K562 (cell line): Measurements from ENCODE around the gene DGLUCY. TPM values are rescaled to one million over a fixed set of nuclear protein-coding genes. Genes with fewer than 3 reads are reported as not detected.
"Not testable (repeated sequence)": the region's sequence is repeated elsewhere in the genome, so short reads cannot be mapped to it uniquely, and the experiment has no call there.

Source experiments
- ATAC-seq: fragments of 200-7000 bp; cut with Tn5 transposase; 3 replicates; pipeline ENCODE4 v1.9.1; 2020; ENCODE audit warnings: moderate library complexity
- BruUV-seq: library from RNA; stranded (reverse); fragments of 400-500 nt; replicated peaks from 2 replicates; lab custom pipeline; 2021; lab: Mats Ljungman, UMichigan
- CTCF ChIA-PET: fragments of 300-600 bp; formaldehyde crosslinking; extraction: SDS; loops from one replicate; lab custom pipeline; 2021; ENCODE audit warnings: low intra/inter-chr PET ratio; lab: Yijun Ruan, JAX
- POLR2A ChIA-PET: fragments of 300-600, 350-650 bp; sonication (Branson Sonifier 250); formaldehyde crosslinking; extraction: SDS; loops from one replicate; lab custom pipeline; 2021; ENCODE audit warnings: antibody characterized with exemption, inconsistent platforms; lab: Yijun Ruan, JAX
- DNase-seq, 4 experiments: peaks; one replicate each; pipeline versions ENCODE4 v3.0.0 to v3.0.0-alpha.2; 2011 to 2018; ENCODE audit warnings: low spot score in 3 of 4, mixed read lengths in 3 of 4; ENCODE audit errors: extremely low read depth in 1 of 4
- FAIRE-seq: peaks from 2 replicates; lab custom pipeline; 2011; peaks lifted over from hg19 to GRCh38; lab: Jason Lieb, UNC
- H2AFZ ChIP-seq: 2 replicates; pipeline ENCODE4 v1.6.0; 2011; ENCODE audit warnings: low read depth, low read length, control low read depth, inconsistent platforms
- H3K27ac ChIP-seq: fragments of 200-600 bp; 3 replicates; pipeline ENCODE4 v1.8.0; 2011; ENCODE audit warnings: low read depth, mild to moderate bottlenecking, control low read depth, inconsistent platforms, low read length, moderate library complexity, mixed read lengths; ENCODE audit errors: extremely low read depth
- H3K27me3 ChIP-seq, 2 experiments: fragments of 300-600 bp in 1 of 2; 2 replicates in 1 of 2; 3 replicates in 1 of 2; pipeline versions ENCODE4 v1.6.0 to v1.8.0; 2011; ENCODE audit warnings: inconsistent platforms in 2 of 2, low read length in 2 of 2, mild to moderate bottlenecking in 1 of 2, mixed read lengths in 1 of 2, moderate library complexity in 1 of 2; ENCODE audit not compliant: control insufficient read depth in 2 of 2, insufficient read depth in 2 of 2
- H3K36me3 ChIP-seq: fragments of 300-600 bp; 3 replicates; pipeline ENCODE4 v1.8.0; 2011; ENCODE audit warnings: mild to moderate bottlenecking, low read length, inconsistent platforms; ENCODE audit not compliant: control insufficient read depth, insufficient read depth
- H3K4me1 ChIP-seq, 2 experiments: fragments of 200-600 bp in 1 of 2; replicated peaks in 1 of 2; 2 replicates in 1 of 2; 3 replicates in 1 of 2; pipeline versions ENCODE4 v1.5.1 to v1.8.0; 2011; ENCODE audit warnings: inconsistent platforms in 2 of 2, low read length in 2 of 2, mild to moderate bottlenecking in 1 of 2, mixed read lengths in 1 of 2, moderate library complexity in 1 of 2; ENCODE audit not compliant: control insufficient read depth in 2 of 2, insufficient read depth in 2 of 2
- H3K4me2 ChIP-seq: 2 replicates; pipeline ENCODE4 v1.6.1; 2011; ENCODE audit warnings: low read length, control low read depth, inconsistent platforms, mixed read lengths; ENCODE audit not compliant: insufficient read depth
- H3K4me3 ChIP-seq: fragments of 200-600 bp; sonication (generic), shearing (Covaris generic); 2 replicates; pipeline ENCODE4 v1.5.1; 2016; ENCODE audit warnings: control low read depth, inconsistent platforms
- H3K79me2 ChIP-seq: fragments of 200-600 bp; 3 replicates; pipeline ENCODE4 v1.8.0; 2011; ENCODE audit warnings: low read length, inconsistent platforms; ENCODE audit not compliant: control insufficient read depth, insufficient read depth
- H3K9ac ChIP-seq, 2 experiments: 2 replicates each; pipeline versions ENCODE4 v1.6.0 to v1.6.1; 2011; ENCODE audit warnings: low read depth in 2 of 2, low read length in 2 of 2, control low read depth in 1 of 2, inconsistent platforms in 1 of 2, mild to moderate bottlenecking in 1 of 2, mixed read lengths in 1 of 2; ENCODE audit not compliant: insufficient read depth in 1 of 2
- H3K9me1 ChIP-seq: one replicate; pipeline ENCODE4 v1.6.0; 2011; ENCODE audit warnings: inconsistent platforms, mild to moderate bottlenecking, low read length, moderate library complexity; ENCODE audit not compliant: control insufficient read depth, insufficient read depth
- H3K9me3 ChIP-seq: replicated peaks from 2 replicates; pipeline ENCODE4 v1.5.1; 2011; ENCODE audit warnings: low read depth, low read length, inconsistent platforms; ENCODE audit not compliant: control insufficient read depth, insufficient read depth
- H4K20me1 ChIP-seq: replicated peaks from 2 replicates; pipeline ENCODE4 v1.6.1; 2011; ENCODE audit warnings: low read length, inconsistent platforms, mixed read lengths; ENCODE audit not compliant: control insufficient read depth, insufficient read depth
- CXXC5 ChIP-seq: fragments of 250-450 bp; sonication (Bioruptor Pico); IDR thresholded peaks from 2 replicates; pipeline ENCODE4 v1.8.0; 2022; ENCODE audit warnings: inconsistent platforms, mild to moderate bottlenecking, moderate library complexity
- FUS ChIP-seq: fragments of 200-400 bp; formaldehyde crosslinking; optimal IDR thresholded peaks from 2 replicates; pipeline ENCODE3; 2017; ENCODE audit warnings: low read depth, low read length
- HDAC3 ChIP-seq: fragments of 450-650 bp; IDR thresholded peaks from 2 replicates; pipeline ENCODE4 v1.6.1; 2018; ENCODE audit warnings: borderline replicate concordance, mild to moderate bottlenecking, moderate library complexity; ENCODE audit not compliant: partially characterized antibody
- RFX1 ChIP-seq: fragments of 450-650 bp; IDR thresholded peaks from 2 replicates; pipeline ENCODE4 v1.6.1; 2016; ENCODE audit warnings: mild to moderate bottlenecking, moderate library complexity
- TAF1 ChIP-seq: IDR thresholded peaks from 2 replicates; pipeline ENCODE4 v1.6.1; 2011; ENCODE audit warnings: mild to moderate bottlenecking, low read length, moderate library complexity; ENCODE audit not compliant: insufficient read depth, control insufficient read depth, severe bottlenecking; ENCODE audit errors: extremely low read depth
- ZSCAN32 ChIP-seq: fragments of 450-650 bp; formaldehyde crosslinking; IDR thresholded peaks from 2 replicates; pipeline ENCODE4 v1.4.0; 2020; ENCODE audit warnings: mild to moderate bottlenecking, moderate library complexity
- ZZZ3 ChIP-seq: fragments of 450-650 bp; IDR thresholded peaks from 2 replicates; pipeline ENCODE4 v1.6.1; 2016; ENCODE audit warnings: antibody characterized with exemption, mild to moderate bottlenecking, moderate library complexity
- WGBS: fragments of 100-300 bp; shearing (Covaris generic); methylation state at CpG from one replicate; pipeline ENCODE4 v1.1.6; 2016; ENCODE audit warnings: low coverage, mixed read lengths; ENCODE audit not compliant: insufficient coverage; ENCODE audit errors: missing lambda C conversion rate; 5-methylcytosine and 5-hydroxymethylcytosine counted together
- in situ Hi-C: fragments of 300-500 bp; cut with MboI; formaldehyde crosslinking; loops from 4 replicates; pipeline ENCODE4 v1.15.0; 2018; ENCODE audit warnings: inconsistent platforms, mixed read lengths
- intact Hi-C: fragments of 100-400 bp; cut with micrococcal nuclease; formaldehyde crosslinking; loops from 2 replicates; pipeline ENCODE4 v1.14.2; 2022
- polyA plus RNA-seq, 8 experiments: library from polyadenylated mRNA; depleted of rRNA in 4 of 8; stranded (reverse) in 5 of 8; unstranded in 3 of 8; fragments of >200 nt; fragmentation: Nextera tagmentation in 2 of 8; fragmentation: Illumina TruSeq in 1 of 8; extraction: Ambion mirVana in 2 of 8; extraction: Trizol in 1 of 8; gene quantifications; 2 replicates each; pipeline versions ENCODE4 v1.2.1 to v1.2.3, GENCODE V29; 2011 to 2014; ENCODE audit warnings: inconsistent platforms in 1 of 8, missing spikeins in 1 of 8
- total RNA-seq, 7 experiments: library from RNA; depleted of rRNA in 6 of 7; stranded (reverse); fragments of >200 nt in 6 of 7; fragmentation: Illumina TruSeq in 2 of 7; extraction: Trizol in 2 of 7; gene quantifications; 2 replicates each; pipeline versions ENCODE4 v1.2.1 to v1.2.3, GENCODE V29; 2011 to 2021; ENCODE audit warnings: low replicate concordance in 1 of 7
- TF ChIP-seq, protein P1 (sequence below): fragments of 450-650 bp; IDR thresholded peaks from 2 replicates; pipeline ENCODE4 v1.6.1; 2018; ENCODE audit not compliant: partially characterized antibody
- TF ChIP-seq, protein P2 (sequence below): fragments of 250-450 bp; sonication (Bioruptor Pico); IDR thresholded peaks from 2 replicates; pipeline ENCODE4 v1.5.0; 2021; ENCODE audit warnings: mild to moderate bottlenecking, borderline replicate concordance
- TF ChIP-seq, protein P3 (sequence below), 3 experiments: fragments of 200-800 bp in 1 of 3; fragments of 250-450 bp in 1 of 3; fragments of 450-650 bp in 1 of 3; sonication (Bioruptor Pico) in 1 of 3; sonication (Bioruptor generic) in 1 of 3; formaldehyde crosslinking in 1 of 3; IDR thresholded peaks; 2 replicates each; pipeline versions ENCODE4 v1.6.1 to v1.8.0; 2016 to 2022; ENCODE audit warnings: mild to moderate bottlenecking in 2 of 3, missing genetic modification characterization in 2 of 3, missing compliant biosample characterization in 1 of 3, moderate library complexity in 1 of 3

Gene DGLUCY
- total and polyA plus RNA-seq, 9 of the 15 experiments (the other 6 are each of a cell fraction or from before 2014, with no cell fraction given), result 9.9 to 28.4 (median 21.0) TPM

DNA sequence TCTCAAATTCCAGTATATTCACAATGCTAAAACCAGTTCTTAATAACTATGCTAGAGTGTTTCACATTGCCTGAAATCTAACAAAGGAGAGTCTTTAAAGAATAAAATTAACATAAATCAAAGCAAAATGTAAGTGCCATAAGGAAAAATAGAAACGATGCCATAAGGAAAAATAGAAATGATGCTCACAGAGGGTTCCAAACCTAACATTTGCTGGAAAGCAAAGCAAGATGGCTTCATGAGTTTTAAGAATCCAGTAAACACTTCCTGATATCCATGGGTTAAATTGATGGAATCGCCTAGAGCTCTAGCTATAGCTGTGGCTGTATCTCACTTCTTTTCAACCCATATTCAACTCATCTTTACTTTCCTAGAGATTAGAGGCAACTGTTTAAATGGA is 66.7 kb downstream of the DGLUCY start (continued):
- TF ChIP-seq, protein P1, sequence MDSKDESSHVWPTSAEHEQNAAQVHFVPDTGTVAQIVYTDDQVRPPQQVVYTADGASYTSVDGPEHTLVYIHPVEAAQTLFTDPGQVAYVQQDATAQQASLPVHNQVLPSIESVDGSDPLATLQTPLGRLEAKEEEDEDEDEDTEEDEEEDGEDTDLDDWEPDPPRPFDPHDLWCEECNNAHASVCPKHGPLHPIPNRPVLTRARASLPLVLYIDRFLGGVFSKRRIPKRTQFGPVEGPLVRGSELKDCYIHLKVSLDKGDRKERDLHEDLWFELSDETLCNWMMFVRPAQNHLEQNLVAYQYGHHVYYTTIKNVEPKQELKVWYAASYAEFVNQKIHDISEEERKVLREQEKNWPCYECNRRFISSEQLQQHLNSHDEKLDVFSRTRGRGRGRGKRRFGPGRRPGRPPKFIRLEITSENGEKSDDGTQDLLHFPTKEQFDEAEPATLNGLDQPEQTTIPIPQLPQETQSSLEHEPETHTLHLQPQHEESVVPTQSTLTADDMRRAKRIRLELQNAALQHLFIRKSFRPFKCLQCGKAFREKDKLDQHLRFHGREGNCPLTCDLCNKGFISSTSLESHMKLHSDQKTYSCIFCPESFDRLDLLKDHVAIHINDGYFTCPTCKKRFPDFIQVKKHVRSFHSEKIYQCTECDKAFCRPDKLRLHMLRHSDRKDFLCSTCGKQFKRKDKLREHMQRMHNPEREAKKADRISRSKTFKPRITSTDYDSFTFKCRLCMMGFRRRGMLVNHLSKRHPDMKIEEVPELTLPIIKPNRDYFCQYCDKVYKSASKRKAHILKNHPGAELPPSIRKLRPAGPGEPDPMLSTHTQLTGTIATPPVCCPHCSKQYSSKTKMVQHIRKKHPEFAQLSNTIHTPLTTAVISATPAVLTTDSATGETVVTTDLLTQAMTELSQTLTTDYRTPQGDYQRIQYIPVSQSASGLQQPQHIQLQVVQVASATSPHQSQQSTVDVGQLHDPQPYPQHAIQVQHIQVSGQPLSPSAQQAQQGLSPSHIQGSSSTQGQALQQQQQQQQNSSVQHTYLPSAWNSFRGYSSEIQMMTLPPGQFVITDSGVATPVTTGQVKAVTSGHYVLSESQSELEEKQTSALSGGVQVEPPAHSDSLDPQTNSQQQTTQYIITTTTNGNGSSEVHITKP, result no peak
- TF ChIP-seq TAF1 (no peak), ZSCAN32 (CRISPR knock-in tag) (no peak), RFX1 (no peak), HDAC3 (no peak), ZZZ3 (no peak), CXXC5 (CRISPR knock-in tag) (no peak), FUS (no peak)
- TF ChIP-seq, protein P2, sequence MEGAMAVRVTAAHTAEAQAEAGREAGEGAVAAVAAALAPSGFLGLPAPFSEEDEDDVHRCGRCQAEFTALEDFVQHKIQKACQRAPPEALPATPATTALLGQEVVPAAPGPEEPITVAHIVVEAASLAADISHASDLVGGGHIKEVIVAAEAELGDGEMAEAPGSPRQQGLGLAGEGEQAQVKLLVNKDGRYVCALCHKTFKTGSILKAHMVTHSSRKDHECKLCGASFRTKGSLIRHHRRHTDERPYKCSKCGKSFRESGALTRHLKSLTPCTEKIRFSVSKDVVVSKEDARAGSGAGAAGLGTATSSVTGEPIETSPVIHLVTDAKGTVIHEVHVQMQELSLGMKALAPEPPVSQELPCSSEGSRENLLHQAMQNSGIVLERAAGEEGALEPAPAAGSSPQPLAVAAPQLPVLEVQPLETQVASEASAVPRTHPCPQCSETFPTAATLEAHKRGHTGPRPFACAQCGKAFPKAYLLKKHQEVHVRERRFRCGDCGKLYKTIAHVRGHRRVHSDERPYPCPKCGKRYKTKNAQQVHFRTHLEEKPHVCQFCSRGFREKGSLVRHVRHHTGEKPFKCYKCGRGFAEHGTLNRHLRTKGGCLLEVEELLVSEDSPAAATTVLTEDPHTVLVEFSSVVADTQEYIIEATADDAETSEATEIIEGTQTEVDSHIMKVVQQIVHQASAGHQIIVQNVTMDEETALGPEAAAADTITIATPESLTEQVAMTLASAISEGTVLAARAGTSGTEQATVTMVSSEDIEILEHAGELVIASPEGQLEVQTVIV (CRISPR knock-in tag), result no peak
- TF ChIP-seq, protein P3, sequence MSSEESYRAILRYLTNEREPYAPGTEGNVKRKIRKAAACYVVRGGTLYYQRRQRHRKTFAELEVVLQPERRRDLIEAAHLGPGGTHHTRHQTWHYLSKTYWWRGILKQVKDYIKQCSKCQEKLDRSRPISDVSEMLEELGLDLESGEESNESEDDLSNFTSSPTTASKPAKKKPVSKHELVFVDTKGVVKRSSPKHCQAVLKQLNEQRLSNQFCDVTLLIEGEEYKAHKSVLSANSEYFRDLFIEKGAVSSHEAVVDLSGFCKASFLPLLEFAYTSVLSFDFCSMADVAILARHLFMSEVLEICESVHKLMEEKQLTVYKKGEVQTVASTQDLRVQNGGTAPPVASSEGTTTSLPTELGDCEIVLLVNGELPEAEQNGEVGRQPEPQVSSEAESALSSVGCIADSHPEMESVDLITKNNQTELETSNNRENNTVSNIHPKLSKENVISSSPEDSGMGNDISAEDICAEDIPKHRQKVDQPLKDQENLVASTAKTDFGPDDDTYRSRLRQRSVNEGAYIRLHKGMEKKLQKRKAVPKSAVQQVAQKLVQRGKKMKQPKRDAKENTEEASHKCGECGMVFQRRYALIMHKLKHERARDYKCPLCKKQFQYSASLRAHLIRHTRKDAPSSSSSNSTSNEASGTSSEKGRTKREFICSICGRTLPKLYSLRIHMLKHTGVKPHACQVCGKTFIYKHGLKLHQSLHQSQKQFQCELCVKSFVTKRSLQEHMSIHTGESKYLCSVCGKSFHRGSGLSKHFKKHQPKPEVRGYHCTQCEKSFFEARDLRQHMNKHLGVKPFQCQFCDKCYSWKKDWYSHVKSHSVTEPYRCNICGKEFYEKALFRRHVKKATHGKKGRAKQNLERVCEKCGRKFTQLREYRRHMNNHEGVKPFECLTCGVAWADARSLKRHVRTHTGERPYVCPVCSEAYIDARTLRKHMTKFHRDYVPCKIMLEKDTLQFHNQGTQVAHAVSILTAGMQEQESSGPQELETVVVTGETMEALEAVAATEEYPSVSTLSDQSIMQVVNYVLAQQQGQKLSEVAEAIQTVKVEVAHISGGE (CRISPR knock-in tag; IDR thresholded peaks at IDR 0.05), result no peak

DNA sequence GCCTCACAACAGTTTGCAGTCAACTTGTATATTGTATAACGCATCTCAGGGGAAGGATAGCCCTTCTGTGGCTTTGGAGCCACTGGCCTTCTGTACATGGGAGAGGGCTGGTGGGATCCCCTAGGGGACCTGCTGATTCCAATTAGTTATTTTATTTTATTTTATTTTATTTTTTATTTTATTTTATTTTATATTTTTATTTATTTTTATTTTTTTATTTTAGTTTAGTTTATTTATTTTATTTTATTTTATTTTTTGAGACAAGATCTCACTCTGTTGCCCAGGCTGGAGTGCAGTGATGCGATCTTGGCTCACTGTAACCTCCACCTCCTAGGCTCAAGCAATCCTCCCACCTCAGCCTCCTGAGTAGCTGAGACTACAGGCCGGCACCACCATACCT is 68.9 kb downstream of the DGLUCY start:
- FAIRE-seq, H2AFZ ChIP-seq, H3K9me3 ChIP-seq, H3K4me1 ChIP-seq, ATAC-seq, H3K27ac ChIP-seq, BruUV-seq, H4K20me1 ChIP-seq, DNase-seq, H3K4me3 ChIP-seq, H3K27me3 ChIP-seq, H3K9me1 ChIP-seq, in situ Hi-C loops, intact Hi-C loops, H3K9ac ChIP-seq, H3K79me2 ChIP-seq, H3K4me2 ChIP-seq, POLR2A ChIA-PET, CTCF ChIA-PET: not testable (repeated sequence)
- H3K36me3 ChIP-seq, result peaks cover 29% of the 10 kb centered on the region; the same call in 1 of the 3 replicates
- WGBS, result 89% methylated on average over 3 of the region's 3 CpGs
